Measurements from ENCODE around the gene TAS2R40.

GRCh38 chr7:143230602-143231457 lies 9.0 kb downstream of the TAS2R40 start:
- TF ChIP-seq, protein P1, sequence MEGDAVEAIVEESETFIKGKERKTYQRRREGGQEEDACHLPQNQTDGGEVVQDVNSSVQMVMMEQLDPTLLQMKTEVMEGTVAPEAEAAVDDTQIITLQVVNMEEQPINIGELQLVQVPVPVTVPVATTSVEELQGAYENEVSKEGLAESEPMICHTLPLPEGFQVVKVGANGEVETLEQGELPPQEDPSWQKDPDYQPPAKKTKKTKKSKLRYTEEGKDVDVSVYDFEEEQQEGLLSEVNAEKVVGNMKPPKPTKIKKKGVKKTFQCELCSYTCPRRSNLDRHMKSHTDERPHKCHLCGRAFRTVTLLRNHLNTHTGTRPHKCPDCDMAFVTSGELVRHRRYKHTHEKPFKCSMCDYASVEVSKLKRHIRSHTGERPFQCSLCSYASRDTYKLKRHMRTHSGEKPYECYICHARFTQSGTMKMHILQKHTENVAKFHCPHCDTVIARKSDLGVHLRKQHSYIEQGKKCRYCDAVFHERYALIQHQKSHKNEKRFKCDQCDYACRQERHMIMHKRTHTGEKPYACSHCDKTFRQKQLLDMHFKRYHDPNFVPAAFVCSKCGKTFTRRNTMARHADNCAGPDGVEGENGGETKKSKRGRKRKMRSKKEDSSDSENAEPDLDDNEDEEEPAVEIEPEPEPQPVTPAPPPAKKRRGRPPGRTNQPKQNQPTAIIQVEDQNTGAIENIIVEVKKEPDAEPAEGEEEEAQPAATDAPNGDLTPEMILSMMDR (conservative IDR thresholded peaks at IDR 0.05 in 1 of 2, IDR thresholded peaks at IDR 0.05 in 1 of 2; ENCODE audit: extremely low read depth in 1 of 2, insufficient read depth in 1 of 2, low read depth in 1 of 2, low read length in 2 of 2) = no peak
- TF ChIP-seq EZH2 (IDR thresholded peaks at IDR 0.05; ENCODE audit: borderline replicate concordance, low read length) = no peak
